ENCODE measurements around the gene CBFA2T3.
A peak's percentile ranks its signal among the peaks of the same experiment; 100 is the strongest.

CBFA2T3 gene

GRCh38 chr16:88875703-88876234, 101.2 kb downstream of the CBFA2T3 start:
- no peak for DNase-seq (ENCODE audit: low read depth)

GRCh38 chr16:88874938-88875599, 101.9 kb downstream of the CBFA2T3 start:
- DNase-seq (ENCODE audit: low read depth) = no peak

DNA sequence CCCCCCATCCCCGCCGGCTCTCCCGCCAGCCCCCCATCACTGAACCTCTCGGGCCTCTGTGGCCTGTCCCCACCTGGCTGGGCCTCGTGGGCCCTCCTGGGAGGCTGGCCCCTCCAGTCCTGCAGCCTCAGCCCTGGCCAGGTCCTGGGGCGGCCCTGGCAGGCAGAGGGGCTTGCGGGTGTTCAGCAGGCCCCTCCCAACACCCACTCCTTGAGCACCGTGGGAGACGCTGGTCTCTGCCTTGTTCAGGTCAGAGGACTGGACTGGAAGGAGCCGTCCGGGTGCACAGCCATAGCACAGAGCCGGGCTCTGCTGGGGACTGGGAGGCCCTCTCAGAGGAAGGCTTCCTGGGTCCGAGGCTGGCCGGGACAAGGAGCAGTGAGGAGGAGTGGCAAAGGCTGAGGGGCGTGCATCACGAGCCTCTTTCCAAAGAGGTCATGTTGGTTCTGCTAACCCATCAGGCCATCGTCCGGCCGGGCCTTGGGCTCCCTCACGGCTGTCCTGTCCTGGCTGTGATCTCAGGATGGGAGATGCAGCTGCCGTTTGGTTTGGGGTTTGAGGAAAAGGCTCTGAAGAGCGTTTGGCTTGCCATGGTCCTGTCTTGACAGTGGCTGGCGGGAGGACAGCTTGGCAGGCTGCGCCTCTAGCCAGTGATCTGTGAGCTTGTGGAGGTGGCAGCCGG, 104.2 kb downstream of the CBFA2T3 start:
- DNase-seq (ENCODE audit: low read depth) = no peak

DNA sequence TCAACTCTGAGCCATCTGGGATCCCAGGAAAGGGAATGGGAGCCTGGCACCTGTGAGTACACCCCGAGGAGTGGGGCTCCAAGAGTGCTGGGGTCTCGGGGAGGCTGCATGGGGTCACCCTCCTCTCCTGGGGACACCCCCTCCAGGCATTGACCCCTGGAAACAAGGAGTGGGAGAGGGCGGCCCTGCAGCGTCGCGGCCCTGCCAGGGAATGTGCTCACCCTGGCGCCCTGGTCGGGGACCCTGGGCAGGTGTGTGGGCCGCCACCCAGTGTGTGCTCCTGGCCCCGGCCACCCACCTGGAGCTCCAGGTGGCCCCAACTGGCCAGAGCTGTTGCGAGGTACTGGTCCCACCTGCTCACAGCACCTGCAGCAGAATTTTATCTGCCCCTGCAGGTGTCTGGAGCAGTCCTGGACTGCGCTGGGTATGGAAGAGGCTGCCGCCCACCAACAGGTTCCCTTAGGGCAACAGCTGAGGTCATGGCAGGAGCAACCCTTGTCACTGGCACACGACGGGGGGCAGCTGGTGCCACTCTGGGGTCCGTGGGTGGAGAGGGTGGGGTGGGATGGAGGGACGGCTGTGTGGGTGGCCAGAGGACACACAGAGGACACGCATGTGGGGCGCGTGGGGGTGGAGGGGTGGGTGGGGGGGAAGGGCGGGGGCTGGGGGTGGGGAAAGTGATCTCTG, 105.1 kb downstream of the CBFA2T3 start:
- DNase-seq (ENCODE audit: low read depth) = no peak

DNA sequence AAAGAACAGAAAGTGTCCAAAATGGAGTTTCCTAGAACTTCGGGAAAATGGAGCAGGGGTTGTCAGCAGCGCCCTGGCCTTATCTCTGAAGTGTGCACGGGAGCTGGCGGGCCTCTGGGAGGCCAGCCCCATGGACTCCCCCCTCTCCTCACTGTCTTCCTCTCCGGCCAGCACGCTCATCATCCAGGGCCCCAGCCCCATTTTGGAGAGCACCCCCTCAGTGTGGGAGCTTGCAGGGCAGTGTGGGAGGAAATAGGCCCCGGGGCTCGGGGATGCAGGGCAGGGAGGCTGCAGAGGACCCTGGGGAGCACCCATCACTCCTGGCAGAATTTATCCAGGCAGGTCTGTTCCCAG, 105.7 kb downstream of the CBFA2T3 start:
- DNase-seq (ENCODE audit: low read depth) = no peak

DNA sequence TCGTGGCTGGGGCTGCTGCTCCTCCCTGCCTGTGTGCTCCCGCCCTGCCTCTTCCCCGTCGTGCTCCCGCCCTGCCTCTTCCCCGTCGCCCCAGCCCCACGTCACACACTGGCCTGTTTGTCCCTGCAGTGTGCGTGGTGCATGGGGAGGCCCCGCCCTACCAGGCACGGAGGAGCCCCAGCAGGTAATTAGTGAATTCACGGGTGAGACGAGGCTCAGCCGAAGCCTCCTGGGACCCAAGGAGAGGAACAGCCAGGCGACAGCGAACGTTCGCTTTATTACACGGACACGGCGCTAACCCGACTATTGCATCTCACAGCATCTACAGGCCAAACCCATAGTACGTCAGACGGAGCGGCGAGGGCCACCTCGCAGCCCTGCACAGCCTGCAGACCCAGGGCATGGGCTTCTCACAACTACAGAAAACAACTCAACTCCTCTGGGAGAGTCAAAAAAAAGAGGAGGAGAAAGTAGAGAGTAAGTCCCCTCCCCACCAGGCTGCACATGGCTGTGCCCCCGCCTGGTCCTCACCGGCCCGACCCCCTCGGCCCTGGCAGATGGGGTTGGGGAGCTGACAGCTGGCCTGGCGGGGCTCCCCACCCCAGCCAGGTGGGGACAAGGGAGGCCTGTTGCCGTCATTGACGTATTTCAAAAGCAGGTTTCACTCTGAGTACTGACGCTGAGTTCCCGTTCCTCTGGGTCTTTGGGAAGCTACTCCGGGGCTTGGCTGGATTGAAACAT, 106.2 kb downstream of the CBFA2T3 start:
- DNase-seq (ENCODE audit: low read depth) = no peak

- no peak for DNase-seq (ENCODE audit: low read depth)
Observed at GRCh38 chr16:88869673-88869980, 107.4 kb downstream of the CBFA2T3 start.

GRCh38 chr16:88868974-88869672, 107.9 kb downstream of the CBFA2T3 start:
- no peak for DNase-seq (ENCODE audit: low read depth)

GRCh38 chr16:88867581-88868246, 109.3 kb downstream of the CBFA2T3 start:
- DNase-seq (ENCODE audit: low read depth) = no peak

DNA sequence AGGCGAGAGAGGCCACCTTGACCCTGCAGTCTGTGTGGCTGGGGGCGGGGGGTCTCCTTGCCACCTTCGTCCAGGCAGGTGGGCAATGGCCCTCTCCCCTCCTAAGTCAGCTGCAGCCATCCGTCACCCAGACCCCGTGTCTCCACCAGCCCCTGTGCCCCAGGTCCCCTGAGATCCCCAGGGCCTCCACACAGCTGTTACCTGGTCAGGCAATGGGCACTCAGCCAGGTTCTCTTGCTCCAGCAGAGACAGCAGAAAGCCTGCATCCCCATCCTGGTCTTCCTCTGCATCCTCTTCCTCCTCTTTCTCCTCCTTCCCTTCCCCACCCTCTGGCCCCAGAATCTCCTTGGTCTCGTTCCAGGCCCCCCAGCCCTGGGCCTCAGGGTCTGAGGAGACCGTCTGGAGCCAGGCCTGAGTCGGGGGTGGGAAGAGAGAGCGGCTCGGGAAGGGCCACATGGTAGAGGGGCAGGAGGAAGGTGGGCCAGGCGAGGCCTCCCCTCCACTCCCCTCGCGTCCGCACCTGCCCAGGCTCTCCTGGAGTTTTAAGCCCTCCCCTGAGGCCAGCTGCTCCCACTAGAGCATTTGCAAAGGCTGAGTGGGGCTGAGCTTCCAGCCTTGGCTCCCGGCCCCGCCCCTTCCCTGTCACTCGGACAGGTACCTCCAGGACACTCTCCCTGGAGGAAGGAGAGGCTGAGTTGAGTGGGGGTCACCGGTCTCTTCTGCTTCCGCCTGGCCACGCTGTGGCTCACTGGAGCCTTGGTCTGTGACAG, 110.7 kb downstream of the CBFA2T3 start, which contains the start of gene PABPN1L:
Gene PABPN1L, minus strand, starts transcription at position 510 of the 770 bp plus-strand sequence. Its CDS starts 54 bp downstream, at position 456.
- no peak for DNase-seq (ENCODE audit: low read depth)

- DNase-seq (ENCODE audit: low read depth) = no peak
Observed at GRCh38 chr16:88865742-88866141, 111.3 kb downstream of the CBFA2T3 start.

GRCh38 chr16:88865310-88865709, 111.7 kb downstream of the CBFA2T3 start:
- no peak for DNase-seq (ENCODE audit: low read depth)

- DNase-seq (ENCODE audit: low read depth) = no peak
Observed at GRCh38 chr16:88864521-88864920, 112.5 kb downstream of the CBFA2T3 start.

DNA sequence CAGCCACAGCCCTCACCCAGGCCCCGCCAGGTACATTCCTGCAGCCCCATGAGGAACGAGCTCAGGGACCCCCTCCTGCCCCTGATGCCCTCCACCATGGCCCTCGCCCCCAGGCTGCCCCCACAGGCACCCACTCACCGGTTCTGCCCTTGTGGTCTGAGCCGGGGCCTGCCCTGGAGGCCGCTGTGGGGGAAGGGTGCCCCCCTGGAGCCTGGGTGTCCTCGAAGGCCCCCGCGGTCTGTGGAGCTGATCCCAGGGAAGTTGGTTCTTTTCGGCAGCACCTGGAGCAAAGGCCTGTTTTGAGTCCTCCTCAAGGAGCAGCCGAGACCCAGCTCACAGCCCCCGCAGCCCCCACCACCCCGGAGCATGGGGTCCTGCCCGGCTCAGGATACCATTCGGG, 112.9 kb downstream of the CBFA2T3 start:
- DNase-seq (ENCODE audit: low read depth) = no peak

DNA sequence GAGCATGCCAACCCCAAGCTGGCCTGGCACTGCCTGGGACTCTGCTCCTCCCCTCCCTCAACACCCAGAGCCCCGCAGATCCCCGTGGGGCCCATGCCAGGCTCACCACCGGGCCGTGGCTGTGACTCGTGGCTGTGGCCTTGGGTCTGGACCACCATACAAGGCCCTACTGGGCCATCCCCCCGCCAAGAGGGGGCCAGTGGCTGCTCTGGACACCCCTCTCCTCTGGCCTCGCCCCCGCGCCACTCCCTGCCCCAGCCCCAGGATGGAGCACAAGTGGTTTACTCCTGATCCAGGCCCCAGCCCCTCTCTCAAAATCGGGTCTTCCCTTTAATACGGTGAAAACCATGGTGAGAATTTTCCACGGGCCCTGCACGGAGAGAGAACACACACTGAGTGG, 113.6 kb downstream of the CBFA2T3 start:
- DNase-seq (ENCODE audit: low read depth) = no peak

DNA sequence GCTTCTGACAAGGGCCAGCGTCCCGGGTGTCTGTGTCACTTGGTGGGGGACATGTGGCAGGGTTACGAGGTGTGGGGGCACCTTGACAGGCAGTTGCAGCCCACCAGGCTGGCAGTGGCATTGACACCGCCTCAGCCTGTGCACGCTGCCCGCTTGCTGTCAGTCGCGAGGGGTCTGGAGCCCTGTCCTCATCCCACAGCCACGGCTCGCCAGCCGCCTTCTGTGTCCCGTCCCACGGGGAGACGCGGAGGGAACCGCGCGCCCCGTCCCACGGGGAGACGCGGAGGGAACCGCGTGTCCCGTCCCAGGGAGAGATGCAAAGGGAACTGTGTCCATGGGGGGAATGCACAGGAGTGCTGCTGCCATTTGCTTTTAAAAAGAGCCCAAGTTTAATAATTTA, 114.0 kb downstream of the CBFA2T3 start:
- DNase-seq (ENCODE audit: low read depth) = no peak

DNA sequence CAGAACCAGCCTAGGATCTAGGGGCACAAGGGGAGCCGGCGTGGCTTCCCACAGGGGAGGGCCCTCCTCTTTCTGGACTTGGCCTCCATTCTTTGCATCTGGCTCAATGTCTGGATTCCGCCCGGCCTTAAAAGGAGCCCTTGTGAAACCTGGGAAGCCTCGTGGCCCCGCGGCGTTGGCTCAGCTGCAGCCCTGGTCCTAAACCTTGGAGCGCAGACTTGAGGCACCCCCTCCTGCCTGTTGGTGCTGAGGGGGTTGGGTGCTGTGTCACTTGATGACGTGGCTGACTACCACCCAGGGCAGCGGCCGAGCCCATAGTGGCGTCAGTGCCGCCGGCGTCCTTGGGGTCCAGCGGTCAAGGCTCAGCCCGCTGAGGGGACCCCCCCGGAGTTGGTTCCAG, 115.6 kb downstream of the CBFA2T3 start:
- DNase-seq (ENCODE audit: low read depth) = no peak

DNA sequence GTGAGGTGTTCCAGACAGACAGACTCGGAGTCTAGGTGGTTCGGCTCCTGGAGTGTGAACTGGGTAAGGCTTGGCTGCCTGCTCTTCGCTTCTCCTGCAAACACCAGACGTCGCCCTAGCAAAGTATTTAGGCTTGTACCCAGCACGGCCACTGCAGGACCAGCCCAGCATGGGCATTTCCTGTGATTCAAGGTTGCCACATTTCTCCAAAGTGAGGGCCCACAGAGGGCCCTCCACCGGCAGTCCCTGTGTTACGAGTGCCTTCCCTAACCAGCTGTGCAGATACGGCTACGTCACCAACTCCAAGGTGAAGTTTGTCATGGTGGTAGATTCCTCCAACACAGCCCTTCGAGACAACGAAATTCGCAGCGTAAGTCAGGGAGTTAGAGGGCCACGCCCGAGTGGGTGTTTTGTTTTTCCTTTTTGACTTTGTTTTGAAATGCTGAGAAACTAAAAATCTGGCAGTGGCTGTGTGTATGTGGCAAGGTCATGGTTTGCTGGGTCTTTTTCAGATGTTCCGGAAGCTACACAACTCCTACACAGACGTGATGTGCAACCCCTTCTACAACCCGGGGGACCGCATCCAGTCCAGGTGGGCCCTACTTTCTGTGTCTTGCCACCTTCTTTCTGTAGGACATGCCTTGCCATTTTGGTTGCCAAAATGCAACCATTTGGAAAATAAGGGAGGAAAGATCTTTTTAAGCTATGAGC, 117.5 kb downstream of the CBFA2T3 start:
- DNase-seq (ENCODE audit: low read depth) = no peak

DNA sequence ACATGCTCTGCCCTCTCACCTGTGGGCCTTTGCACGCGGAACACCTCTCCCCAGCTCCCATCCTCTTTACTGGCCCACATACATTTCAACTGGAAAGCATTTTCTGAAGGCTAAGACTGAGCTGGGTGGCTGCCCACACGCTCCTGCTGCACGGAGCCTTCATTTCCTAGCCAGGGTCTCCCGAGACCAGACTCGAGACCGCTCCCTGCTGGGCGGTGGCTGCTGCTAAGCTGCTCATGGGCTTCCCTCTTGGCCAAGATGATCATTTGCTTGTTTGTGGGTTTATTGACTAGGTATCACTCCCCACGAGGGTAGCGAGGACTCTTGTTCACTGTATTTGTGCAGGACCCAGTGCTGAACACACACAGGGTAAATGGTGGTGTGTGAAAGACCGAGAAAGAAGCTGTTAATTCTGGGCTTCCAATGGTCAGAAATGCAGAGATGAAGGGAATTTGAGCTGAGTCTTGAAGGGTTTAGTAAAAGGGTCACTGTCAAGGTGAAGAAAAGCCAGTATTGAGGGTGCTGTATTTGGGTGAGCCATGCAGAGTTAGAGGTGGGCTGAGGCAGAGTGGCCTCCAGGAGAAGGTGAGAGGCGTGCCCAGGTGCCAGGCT, 119.2 kb downstream of the CBFA2T3 start:
- DNase-seq (ENCODE audit: low read depth) = peak; percentile 54
